ENCODE data around the gene TBC1D14. TPM values are rescaled to one million over a fixed set of nuclear protein-coding genes. Genes with fewer than 3 reads are reported as not detected.

Gene TBC1D14
- total and polyA plus RNA-seq, 11 donors, result 9.8 to 51.0 (median 34.3) TPM

- Histone ChIP-seq H3K27me3 (no peaks in the 10 kb centered on the region), H3K4me1 (peaks cover 0 to 34% (median 0%) of the 10 kb centered on the region in 12 donors), H3K27ac (no peak overlapping the region), H3K36me3 (peaks cover 0 to 96% (median 83%) of the 10 kb centered on the region in 9 donors), H3K9me3 (no peaks in the 10 kb centered on the region), H3K4me3 (no peak overlapping the region)
- DNase-seq (peak in 1 of 5 donors; percentile 9), ATAC-seq (no peak)
- WGBS, 4 donors, result 86 to 93% (median 89%) methylated on average over 3 of the region's 3 CpGs
- no peak for TF ChIP-seq POLR2A (IDR thresholded peaks at IDR 0.05)
- no peak for TF ChIP-seq CTCF (IDR thresholded peaks at IDR 0.05)
- intact Hi-C loops (cut with DNase I), result loop anchor here in 1 of 10 donors (10.0 kb wide), 1 partner anchor 144 kb away; no protein-coding TSS in a partner anchor
Measured at GRCh38 chr4:7058792-7059191, 149.2 kb downstream of the TBC1D14 start.

GRCh38 chr4:7059662-7060061 lies 150.0 kb downstream of the TBC1D14 start:
- intact Hi-C loops (cut with DNase I), result loop anchor here in 1 of 10 donors (10.0 kb wide), 1 partner anchor 145 kb away; no protein-coding TSS in a partner anchor
- Histone ChIP-seq H3K4me3 (no peak overlapping the region), H3K4me1 (peaks cover 0 to 34% (median 0%) of the 10 kb centered on the region in 12 donors), H3K27me3 (no peaks in the 10 kb centered on the region), H3K27ac (peak overlapping the region in 1 of 12 donors; percentile 27), H3K9me3 (no peaks in the 10 kb centered on the region), H3K36me3 (peaks cover 0 to 96% (median 84%) of the 10 kb centered on the region in 9 donors)
- no peak for TF ChIP-seq CTCF (IDR thresholded peaks at IDR 0.05)
- no peak for TF ChIP-seq POLR2A (IDR thresholded peaks at IDR 0.05)
- peak in 2 of 4 donors; percentile 17 to 25 for ATAC-seq
- peak in 1 of 5 donors; percentile 41 for DNase-seq
- 85 to 87% (median 87%) methylated on average over 11 of the region's 11 CpGs for WGBS, 4 donors

DNA sequence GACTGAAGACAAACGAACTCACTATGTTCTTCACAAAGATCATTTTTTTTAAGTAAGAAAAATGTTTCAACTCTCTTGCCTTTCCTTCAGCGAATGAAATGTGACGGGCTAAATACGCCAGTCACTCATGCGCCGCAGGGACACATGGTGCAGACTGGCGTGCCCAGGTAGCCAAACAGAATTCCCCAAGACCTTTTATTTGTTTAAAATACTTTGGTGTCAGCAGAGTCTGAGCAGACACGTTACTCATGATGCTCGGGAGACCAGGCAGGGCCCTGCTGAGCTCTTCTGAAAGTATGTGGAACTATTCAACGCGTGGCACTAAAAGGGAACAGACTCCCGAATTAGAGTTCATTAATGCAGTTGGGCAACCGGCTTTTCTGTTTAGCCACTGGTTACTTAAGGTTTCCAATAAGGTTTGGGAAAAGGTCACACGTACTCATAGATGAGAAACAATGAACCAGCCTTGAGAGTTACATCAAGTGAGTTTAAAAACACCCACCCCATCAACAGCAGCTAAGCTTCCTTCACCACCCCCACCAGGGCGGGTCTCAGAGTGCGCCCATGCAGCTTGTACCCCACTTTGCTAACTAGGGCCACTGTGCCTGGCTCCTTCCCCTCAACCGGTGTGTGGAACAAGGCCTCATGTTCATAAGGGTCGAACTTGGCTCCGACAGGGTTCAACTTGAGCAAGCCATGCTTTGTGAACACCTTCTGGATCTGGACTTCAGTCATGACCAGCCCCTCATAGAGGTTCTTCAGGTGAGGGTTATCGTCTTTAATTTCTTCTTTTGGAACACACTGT lies 150.9 kb downstream of the TBC1D14 start:
- ATAC-seq, result peak in 2 of 4 donors; percentile 8 to 42
- 92 to 95% (median 92%) methylated on average over 20 of the region's 20 CpGs for WGBS, 4 donors

More for the DNA sequence above, 150.9 kb downstream of the TBC1D14 start:
- intact Hi-C loops (cut with DNase I), result no loop called here
- TF ChIP-seq CTCF (IDR thresholded peaks at IDR 0.05) (no peak), POLR2A (IDR thresholded peaks at IDR 0.05) (no peak)
- Histone ChIP-seq H3K4me1 (peaks cover 0 to 35% (median 1%) of the 10 kb centered on the region in 12 donors), H3K27me3 (no peaks in the 10 kb centered on the region), H3K27ac (no peak overlapping the region), H3K9me3 (no peaks in the 10 kb centered on the region), H3K4me3 (no peak overlapping the region), H3K36me3 (peaks cover 0 to 92% (median 80%) of the 10 kb centered on the region in 9 donors)
- DNase-seq, result peak in 1 of 5 donors; percentile 22

Measured in heart left ventricle (tissue), 16 donors.